Measurements from ENCODE around the gene ITGA5. TPM values are rescaled to one million over a fixed set of nuclear protein-coding genes. Genes with fewer than 3 reads are reported as not detected.

ITGA5 gene
- total RNA-seq, 4 donors from 2014 or later: 69.7 to 223 (median 99.4) TPM

- DNase-seq: no peak
- intact Hi-C loops (cut with DNase I; ENCODE audit: low total_unique reads): no loop called here
- Histone ChIP-seq H3K36me3 (no peaks in the 10 kb centered on the region), H3K27me3 (no peaks in the 10 kb centered on the region), H3K27ac (no peak overlapping the region), H3K4me1 (no peaks in the 10 kb centered on the region), H3K9me3 (no peaks in the 10 kb centered on the region), H3K4me3 (no peak overlapping the region)
- TF ChIP-seq, protein P1, sequence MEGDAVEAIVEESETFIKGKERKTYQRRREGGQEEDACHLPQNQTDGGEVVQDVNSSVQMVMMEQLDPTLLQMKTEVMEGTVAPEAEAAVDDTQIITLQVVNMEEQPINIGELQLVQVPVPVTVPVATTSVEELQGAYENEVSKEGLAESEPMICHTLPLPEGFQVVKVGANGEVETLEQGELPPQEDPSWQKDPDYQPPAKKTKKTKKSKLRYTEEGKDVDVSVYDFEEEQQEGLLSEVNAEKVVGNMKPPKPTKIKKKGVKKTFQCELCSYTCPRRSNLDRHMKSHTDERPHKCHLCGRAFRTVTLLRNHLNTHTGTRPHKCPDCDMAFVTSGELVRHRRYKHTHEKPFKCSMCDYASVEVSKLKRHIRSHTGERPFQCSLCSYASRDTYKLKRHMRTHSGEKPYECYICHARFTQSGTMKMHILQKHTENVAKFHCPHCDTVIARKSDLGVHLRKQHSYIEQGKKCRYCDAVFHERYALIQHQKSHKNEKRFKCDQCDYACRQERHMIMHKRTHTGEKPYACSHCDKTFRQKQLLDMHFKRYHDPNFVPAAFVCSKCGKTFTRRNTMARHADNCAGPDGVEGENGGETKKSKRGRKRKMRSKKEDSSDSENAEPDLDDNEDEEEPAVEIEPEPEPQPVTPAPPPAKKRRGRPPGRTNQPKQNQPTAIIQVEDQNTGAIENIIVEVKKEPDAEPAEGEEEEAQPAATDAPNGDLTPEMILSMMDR (IDR thresholded peaks at IDR 0.05): no peak
- TF ChIP-seq POLR2A (IDR thresholded peaks at IDR 0.05): no peak
Observed at GRCh38 chr12:54447917-54448316, 28.9 kb upstream of the ITGA5 start.

DNA sequence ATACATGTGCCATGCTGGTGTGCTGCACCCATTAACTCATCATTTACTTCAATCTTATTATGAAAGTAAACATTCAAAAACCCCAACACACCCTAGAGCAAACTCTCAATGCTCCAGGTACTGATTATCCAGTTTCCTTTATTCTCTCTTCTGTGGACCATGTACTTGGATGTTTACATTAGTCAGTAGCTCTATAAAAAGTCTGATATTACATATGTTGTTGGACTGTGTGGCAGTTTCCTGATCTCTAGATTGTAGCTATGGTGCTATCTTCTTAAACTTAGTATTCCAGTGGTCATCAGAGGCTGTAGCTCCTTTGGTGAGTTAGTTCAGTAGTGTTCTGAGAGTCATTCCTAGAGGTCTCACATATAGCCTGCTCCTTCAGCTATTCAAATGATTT is 25.1 kb upstream of the ITGA5 start:
- intact Hi-C loops (cut with DNase I; ENCODE audit: low total_unique reads): no loop called here
- Histone ChIP-seq H3K27me3 (no peaks in the 10 kb centered on the region), H3K4me1 (no peaks in the 10 kb centered on the region), H3K9me3 (no peaks in the 10 kb centered on the region), H3K4me3 (no peak overlapping the region), H3K27ac (no peak overlapping the region), H3K36me3 (no peaks in the 10 kb centered on the region)
- TF ChIP-seq, protein P1 (IDR thresholded peaks at IDR 0.05): no peak
- no peak for TF ChIP-seq POLR2A (IDR thresholded peaks at IDR 0.05)
- no peak for DNase-seq

DNA sequence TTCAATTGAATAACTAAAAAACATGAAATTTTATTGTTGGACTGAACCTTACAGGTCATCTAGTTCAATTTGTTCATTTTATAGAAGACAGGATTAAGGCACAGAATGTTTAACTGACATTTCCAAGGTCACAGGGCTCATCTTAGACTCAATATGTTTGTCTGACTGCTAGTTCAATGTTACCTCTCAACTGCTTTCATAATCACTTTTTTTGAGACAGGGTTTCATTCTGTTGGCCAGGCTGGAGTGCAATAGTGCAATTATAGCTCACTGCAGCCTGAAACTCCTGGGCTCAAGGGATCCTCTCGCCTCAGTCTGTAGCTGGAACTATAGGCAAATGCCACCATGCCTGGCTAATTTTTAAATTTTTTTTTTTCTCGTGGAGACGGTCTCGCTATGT is 24.4 kb upstream of the ITGA5 start:
- no peak for DNase-seq
- Histone ChIP-seq H3K4me3 (no peak overlapping the region), H3K4me1 (no peaks in the 10 kb centered on the region), H3K27me3 (no peaks in the 10 kb centered on the region), H3K27ac (no peak overlapping the region), H3K9me3 (no peaks in the 10 kb centered on the region), H3K36me3 (no peaks in the 10 kb centered on the region)
- intact Hi-C loops (cut with DNase I; ENCODE audit: low total_unique reads): no loop called here
- TF ChIP-seq, protein P1 (IDR thresholded peaks at IDR 0.05): no peak
- no peak for TF ChIP-seq POLR2A (IDR thresholded peaks at IDR 0.05)

DNA sequence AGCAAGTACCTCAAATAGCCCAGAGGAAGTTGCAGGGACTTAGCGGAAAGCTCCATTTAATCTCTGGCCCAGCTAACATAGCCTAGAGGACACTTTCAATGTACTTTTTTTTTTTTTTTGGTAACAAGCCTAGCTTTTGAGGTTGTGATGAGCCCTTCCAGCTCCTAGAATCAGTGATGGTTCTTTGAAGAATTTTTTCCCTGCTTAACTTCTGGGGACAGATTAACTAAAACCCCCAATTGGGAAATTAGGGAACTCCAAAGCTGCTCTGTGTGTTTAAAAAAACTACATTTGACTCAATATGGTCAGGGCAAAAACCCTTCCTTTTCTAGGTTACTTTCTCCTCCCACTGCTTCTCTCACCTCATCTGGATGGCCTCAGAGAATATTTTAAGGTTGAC is 23.9 kb upstream of the ITGA5 start:
- intact Hi-C loops (cut with DNase I; ENCODE audit: low total_unique reads): no loop called here
- Histone ChIP-seq H3K4me3 (no peak overlapping the region), H3K27me3 (no peaks in the 10 kb centered on the region), H3K36me3 (no peaks in the 10 kb centered on the region), H3K4me1 (no peaks in the 10 kb centered on the region), H3K27ac (no peak overlapping the region), H3K9me3 (no peaks in the 10 kb centered on the region)
- DNase-seq: no peak
- TF ChIP-seq POLR2A (IDR thresholded peaks at IDR 0.05): no peak
- TF ChIP-seq, protein P1 (IDR thresholded peaks at IDR 0.05): no peak

- TF ChIP-seq, protein P1 (IDR thresholded peaks at IDR 0.05): no peak
- no peak for TF ChIP-seq POLR2A (IDR thresholded peaks at IDR 0.05)
- Histone ChIP-seq H3K27me3 (no peaks in the 10 kb centered on the region), H3K36me3 (no peaks in the 10 kb centered on the region), H3K4me1 (no peaks in the 10 kb centered on the region), H3K27ac (no peak overlapping the region), H3K9me3 (no peaks in the 10 kb centered on the region), H3K4me3 (no peak overlapping the region)
- intact Hi-C loops (cut with DNase I; ENCODE audit: low total_unique reads): no loop called here
- DNase-seq: no peak
Observed at GRCh38 chr12:54442099-54442498, 23.0 kb upstream of the ITGA5 start.
